Coronary artery (tissue), 2 donors: ENCODE results near the gene DCST2.
A peak's percentile ranks its signal among the peaks of the same experiment; 100 is the strongest.

Source experiments
- DNase-seq: peaks from one replicate; pipeline ENCODE4 v3.0.0-alpha.2; 2017; ENCODE audit warnings: low spot score
- H3K27ac ChIP-seq, 2 donors: fragments of 200-600 bp; sonication (generic); one replicate each; pipeline ENCODE4 v1.5.1; 2016 to 2019
- H3K4me3 ChIP-seq: fragments of 200-600 bp; sonication (generic); 2 replicates; pipeline ENCODE4 v1.5.1; 2016; ENCODE audit warnings: mild to moderate bottlenecking, moderate library complexity
- TF ChIP-seq, protein P1 (sequence below): fragments of 200-600 bp; sonication (generic); IDR thresholded peaks from one replicate; pipeline ENCODE4 v1.5.1; 2019; ENCODE audit warnings: antibody characterized with exemption

Gene DCST2

GRCh38 chr1:155068599-155068998 lies 35.0 kb upstream of the DCST2 start:
- TF ChIP-seq, protein P1, sequence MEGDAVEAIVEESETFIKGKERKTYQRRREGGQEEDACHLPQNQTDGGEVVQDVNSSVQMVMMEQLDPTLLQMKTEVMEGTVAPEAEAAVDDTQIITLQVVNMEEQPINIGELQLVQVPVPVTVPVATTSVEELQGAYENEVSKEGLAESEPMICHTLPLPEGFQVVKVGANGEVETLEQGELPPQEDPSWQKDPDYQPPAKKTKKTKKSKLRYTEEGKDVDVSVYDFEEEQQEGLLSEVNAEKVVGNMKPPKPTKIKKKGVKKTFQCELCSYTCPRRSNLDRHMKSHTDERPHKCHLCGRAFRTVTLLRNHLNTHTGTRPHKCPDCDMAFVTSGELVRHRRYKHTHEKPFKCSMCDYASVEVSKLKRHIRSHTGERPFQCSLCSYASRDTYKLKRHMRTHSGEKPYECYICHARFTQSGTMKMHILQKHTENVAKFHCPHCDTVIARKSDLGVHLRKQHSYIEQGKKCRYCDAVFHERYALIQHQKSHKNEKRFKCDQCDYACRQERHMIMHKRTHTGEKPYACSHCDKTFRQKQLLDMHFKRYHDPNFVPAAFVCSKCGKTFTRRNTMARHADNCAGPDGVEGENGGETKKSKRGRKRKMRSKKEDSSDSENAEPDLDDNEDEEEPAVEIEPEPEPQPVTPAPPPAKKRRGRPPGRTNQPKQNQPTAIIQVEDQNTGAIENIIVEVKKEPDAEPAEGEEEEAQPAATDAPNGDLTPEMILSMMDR, result no peak
- H3K4me3 ChIP-seq, result no peak overlapping the region
- H3K27ac ChIP-seq, result no peak overlapping the region
- no peak for DNase-seq

DNA sequence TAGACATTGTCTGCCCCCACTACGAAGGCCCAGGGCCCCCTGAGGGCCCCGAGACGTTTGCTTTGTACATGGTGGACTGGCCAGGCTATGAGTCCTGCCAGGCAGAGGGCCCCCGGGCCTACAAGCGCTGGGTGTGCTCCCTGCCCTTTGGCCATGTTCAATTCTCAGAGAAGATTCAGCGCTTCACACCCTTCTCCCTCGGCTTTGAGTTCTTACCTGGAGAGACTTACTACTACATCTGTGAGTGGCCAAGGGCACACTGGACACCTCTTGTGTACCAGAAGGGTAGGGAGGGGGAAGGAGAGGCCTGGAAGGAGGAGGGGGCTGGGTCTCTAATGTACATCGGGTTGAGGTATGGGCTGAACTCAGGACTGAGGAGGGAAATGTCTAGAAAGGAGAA lies 33.2 kb upstream of the DCST2 start:
- no peak overlapping the region for H3K27ac ChIP-seq
- TF ChIP-seq, protein P1, result no peak
- no peak for DNase-seq
- no peak overlapping the region for H3K4me3 ChIP-seq

GRCh38 chr1:155064832-155065429 lies 31.4 kb upstream of the DCST2 start:
- Histone ChIP-seq H3K4me3 (no peak overlapping the region), H3K27ac (no peak overlapping the region)
- TF ChIP-seq, protein P1, result no peak
- DNase-seq, result no peak

DNA sequence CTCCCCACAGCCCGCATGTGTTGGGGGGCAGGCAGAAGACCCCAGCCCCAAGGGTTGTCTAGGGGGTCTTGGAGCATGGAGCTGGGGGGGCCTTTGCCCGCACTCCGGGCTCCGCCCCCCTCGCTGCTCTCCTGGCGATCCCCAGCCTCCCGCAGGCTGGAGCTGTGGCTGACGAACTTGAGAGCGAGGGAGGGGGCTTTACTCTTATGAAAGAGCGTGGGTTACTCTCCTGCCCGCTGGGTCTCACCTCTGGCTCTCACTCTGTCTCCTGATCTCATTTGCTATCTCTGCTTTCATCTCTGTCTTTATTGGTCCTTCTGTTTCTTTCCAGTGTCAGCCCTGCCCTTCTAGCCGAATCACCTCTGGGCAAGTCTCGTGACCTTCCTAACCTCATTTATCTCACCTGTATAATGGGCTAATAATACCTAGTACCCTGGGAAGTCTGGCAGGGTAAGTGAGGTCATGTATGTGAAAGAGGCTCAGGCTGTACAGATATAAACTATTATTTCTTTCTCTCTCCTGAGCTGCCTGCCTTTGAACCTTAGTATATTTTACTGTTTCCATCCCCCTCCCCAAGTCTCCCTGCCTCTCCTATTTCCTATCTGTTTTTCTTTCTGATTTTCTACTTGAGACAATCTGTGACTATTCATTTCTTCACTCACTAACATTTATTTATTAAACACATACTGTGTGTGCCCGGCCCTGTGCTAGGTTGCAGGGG lies 30.7 kb upstream of the DCST2 start:
- TF ChIP-seq, protein P1, result no peak
- Histone ChIP-seq H3K4me3 (peak overlapping the region; percentile 94), H3K27ac (peak overlapping the region; percentile 43 to 85)
- DNase-seq, result no peak

- H3K4me3 ChIP-seq, result peak within 1 kb of the TSS; percentile 94
- DNase-seq, result peak; percentile 85
- TF ChIP-seq, protein P1, result no peak
- peak within 1 kb of the TSS; percentile 43 to 85 for H3K27ac ChIP-seq
These were observed 30.0 kb upstream of the DCST2 start, which contains the start of gene EFNA4 for GRCh38 chr1:155063550-155064110. Gene EFNA4 (plus strand): TSS chr1:155063740. CDS start chr1:155063824, 84 bp downstream.

GRCh38 chr1:155062702-155063411 lies 29.3 kb upstream of the DCST2 start:
- TF ChIP-seq, protein P1, result peak; percentile 49
- Histone ChIP-seq H3K4me3 (peak overlapping the region; percentile 94), H3K27ac (no peak overlapping the region)
- DNase-seq, result no peak
